ENCODE results near the gene KCNK17.
A peak's percentile ranks its signal among the peaks of the same experiment; 100 is the strongest.

Gene KCNK17

GRCh38 chr6:39276379-39276995 lies 37.7 kb downstream of the KCNK17 start:
- Mint-ChIP-seq H3K9me3 (no peaks in the 10 kb centered on the region), H3K27ac (no peak overlapping the region), H3K4me1 (ENCODE audit: low read depth) (no peaks in the 10 kb centered on the region), H3K27me3 (peaks cover 8% of the 10 kb centered on the region), H3K4me3 (no peak overlapping the region), H3K36me3 (ENCODE audit: low read depth) (no peaks in the 10 kb centered on the region)
- no peak for DNase-seq

DNA sequence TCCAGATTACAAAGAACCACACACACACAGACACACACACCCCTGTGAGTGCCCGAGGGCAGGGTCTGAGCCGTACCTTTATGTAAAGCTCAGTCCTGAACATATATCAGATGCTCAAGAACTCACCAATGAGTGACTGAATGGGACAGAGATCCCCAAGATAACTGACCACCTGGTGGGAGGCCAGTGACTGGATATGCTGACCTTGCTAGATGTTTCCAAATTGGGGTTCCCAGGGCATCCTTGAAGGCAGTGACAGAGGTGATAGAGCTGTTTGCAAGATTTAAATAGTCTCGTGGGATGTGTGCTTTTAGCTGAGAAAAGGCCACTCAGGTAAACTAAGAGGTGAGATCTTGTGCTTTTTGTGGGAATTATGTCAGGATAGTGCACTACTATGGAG lies 39.3 kb downstream of the KCNK17 start:
- Mint-ChIP-seq H3K4me1 (ENCODE audit: low read depth) (no peaks in the 10 kb centered on the region), H3K9me3 (no peaks in the 10 kb centered on the region), H3K27me3 (peaks cover 2% of the 10 kb centered on the region), H3K4me3 (no peak overlapping the region), H3K27ac (no peak overlapping the region), H3K36me3 (ENCODE audit: low read depth) (no peaks in the 10 kb centered on the region)
- DNase-seq: no peak

GRCh38 chr6:39274471-39274870 lies 39.7 kb downstream of the KCNK17 start:
- no peaks in the 10 kb centered on the region for H3K36me3 Mint-ChIP-seq (ENCODE audit: low read depth)
- peaks cover 2% of the 10 kb centered on the region for H3K27me3 Mint-ChIP-seq
- H3K4me3 Mint-ChIP-seq: no peak overlapping the region
- no peak for DNase-seq
- H3K9me3 Mint-ChIP-seq: no peaks in the 10 kb centered on the region
- H3K4me1 Mint-ChIP-seq (ENCODE audit: low read depth): no peaks in the 10 kb centered on the region
- no peak overlapping the region for H3K27ac Mint-ChIP-seq

DNA sequence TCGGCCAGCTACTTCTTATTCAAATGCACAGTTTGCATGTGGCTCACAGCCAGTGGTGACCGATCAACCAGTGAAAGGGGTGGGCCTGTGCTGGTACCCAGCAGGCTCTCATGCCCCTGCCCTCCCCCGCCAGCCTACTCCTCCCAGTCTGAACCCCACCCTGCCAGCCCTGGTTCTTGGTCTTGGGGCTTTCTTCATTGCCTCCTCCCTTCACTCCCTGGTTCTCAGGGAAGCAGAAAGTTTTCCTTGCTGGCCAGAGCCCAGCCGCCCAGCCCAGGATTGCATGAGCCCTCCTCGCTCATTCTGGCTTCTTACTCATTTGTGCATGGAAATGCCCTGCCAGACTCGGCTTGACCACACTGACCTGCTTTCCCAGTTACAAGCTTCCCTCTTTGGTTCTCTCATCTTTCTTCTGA lies 40.8 kb downstream of the KCNK17 start:
- Mint-ChIP-seq H3K4me1 (ENCODE audit: low read depth) (no peaks in the 10 kb centered on the region), H3K4me3 (no peak overlapping the region), H3K9me3 (no peaks in the 10 kb centered on the region), H3K27me3 (peaks cover 2% of the 10 kb centered on the region), H3K27ac (no peak overlapping the region), H3K36me3 (ENCODE audit: low read depth) (no peaks in the 10 kb centered on the region)
- no peak for DNase-seq

GRCh38 chr6:39269961-39270360 lies 44.3 kb downstream of the KCNK17 start:
- Mint-ChIP-seq H3K27ac (no peak overlapping the region), H3K27me3 (peaks cover 5% of the 10 kb centered on the region), H3K9me3 (no peaks in the 10 kb centered on the region), H3K4me1 (ENCODE audit: low read depth) (peaks cover 8% of the 10 kb centered on the region), H3K36me3 (ENCODE audit: low read depth) (no peaks in the 10 kb centered on the region), H3K4me3 (no peak overlapping the region)
- no peak for DNase-seq

GRCh38 chr6:39268721-39269120 lies 45.5 kb downstream of the KCNK17 start:
- Mint-ChIP-seq H3K36me3 (ENCODE audit: low read depth) (no peaks in the 10 kb centered on the region), H3K9me3 (no peaks in the 10 kb centered on the region), H3K4me1 (ENCODE audit: low read depth) (peaks cover 14% of the 10 kb centered on the region), H3K27ac (no peak overlapping the region), H3K4me3 (no peak overlapping the region), H3K27me3 (peaks cover 4% of the 10 kb centered on the region)
- no peak for DNase-seq

DNA sequence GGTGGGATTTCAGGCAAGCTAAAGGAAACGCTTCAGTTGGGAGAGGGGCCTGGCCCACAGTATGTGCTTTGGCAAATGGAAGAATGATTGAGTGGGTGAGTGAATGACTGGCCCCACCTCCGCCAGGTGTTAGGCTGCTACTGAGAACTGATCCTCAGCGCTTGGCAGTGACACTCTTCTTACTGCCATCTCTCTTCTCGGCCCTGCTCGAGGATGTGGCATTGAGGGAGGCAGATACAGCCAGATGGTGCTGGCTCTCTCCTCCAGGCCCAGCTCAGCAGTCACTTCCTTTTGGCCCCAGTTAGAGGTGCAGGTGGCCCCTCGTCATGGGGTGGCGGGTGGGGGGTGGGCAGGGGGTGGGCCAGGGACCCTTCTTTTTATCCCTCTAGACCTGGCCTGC lies 46.0 kb downstream of the KCNK17 start:
- no peak for DNase-seq
- Mint-ChIP-seq H3K27ac (no peak overlapping the region), H3K9me3 (no peaks in the 10 kb centered on the region), H3K36me3 (ENCODE audit: low read depth) (no peaks in the 10 kb centered on the region), H3K27me3 (peaks cover 3% of the 10 kb centered on the region), H3K4me3 (no peak overlapping the region), H3K4me1 (ENCODE audit: low read depth) (peaks cover 19% of the 10 kb centered on the region)

GRCh38 chr6:39266782-39267355 lies 47.4 kb downstream of the KCNK17 start:
- Mint-ChIP-seq H3K27me3 (peaks cover 7% of the 10 kb centered on the region), H3K4me3 (no peak overlapping the region), H3K9me3 (no peaks in the 10 kb centered on the region), H3K36me3 (ENCODE audit: low read depth) (no peaks in the 10 kb centered on the region), H3K27ac (no peak overlapping the region), H3K4me1 (ENCODE audit: low read depth) (peaks cover 21% of the 10 kb centered on the region)
- no peak for DNase-seq

DNA sequence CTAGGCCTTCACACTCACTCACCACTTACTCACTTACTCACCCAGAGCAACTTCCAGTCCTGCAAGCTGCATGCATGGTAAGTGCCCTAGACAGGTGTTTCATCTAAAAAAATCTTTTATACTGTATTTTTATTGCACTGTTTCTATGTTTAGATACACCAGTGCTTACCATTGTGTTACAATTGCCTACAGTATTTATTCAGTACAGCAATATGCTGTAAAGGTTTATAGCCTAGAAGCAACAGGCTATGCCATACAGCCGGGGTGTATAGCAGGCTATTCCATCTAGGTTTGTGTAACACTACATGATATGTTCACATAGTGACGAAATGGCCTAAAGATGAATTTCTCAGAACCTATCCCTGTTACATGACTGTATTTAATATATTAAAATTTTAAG lies 47.8 kb downstream of the KCNK17 start:
- no peaks in the 10 kb centered on the region for H3K9me3 Mint-ChIP-seq
- DNase-seq: no peak
- peaks cover 21% of the 10 kb centered on the region for H3K4me1 Mint-ChIP-seq (ENCODE audit: low read depth)
- H3K27ac Mint-ChIP-seq: no peak overlapping the region
- no peak overlapping the region for H3K4me3 Mint-ChIP-seq
- H3K27me3 Mint-ChIP-seq: peaks cover 10% of the 10 kb centered on the region
- H3K36me3 Mint-ChIP-seq (ENCODE audit: low read depth): no peaks in the 10 kb centered on the region

GRCh38 chr6:39263303-39264037 lies 50.7 kb downstream of the KCNK17 start:
- peaks cover 21% of the 10 kb centered on the region for H3K4me1 Mint-ChIP-seq (ENCODE audit: low read depth)
- no peaks in the 10 kb centered on the region for H3K36me3 Mint-ChIP-seq (ENCODE audit: low read depth)
- peak overlapping the region; percentile 2 for H3K27ac Mint-ChIP-seq
- no peaks in the 10 kb centered on the region for H3K9me3 Mint-ChIP-seq
- H3K27me3 Mint-ChIP-seq: peaks cover 28% of the 10 kb centered on the region
- no peak overlapping the region for H3K4me3 Mint-ChIP-seq
- DNase-seq: no peak

DNA sequence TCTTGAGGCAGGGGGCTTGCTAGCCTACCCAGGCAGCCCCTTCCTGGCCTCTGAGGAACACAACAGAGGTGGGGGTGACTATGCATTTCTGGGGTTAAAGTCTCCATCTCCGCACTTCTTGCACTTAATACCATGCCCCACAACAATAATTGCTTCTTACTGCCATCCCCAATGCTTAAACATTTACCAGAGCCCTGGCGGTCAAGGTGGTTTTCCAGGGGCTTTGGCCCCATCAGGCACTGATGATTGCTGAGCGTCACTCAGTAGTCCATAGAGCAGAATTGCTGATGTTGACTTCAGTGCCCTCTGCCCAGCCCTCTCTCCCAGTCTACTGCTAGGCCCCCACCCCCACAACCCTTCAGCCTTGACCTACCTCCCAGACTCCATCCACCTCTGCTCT lies 52.5 kb downstream of the KCNK17 start:
- no peaks in the 10 kb centered on the region for H3K36me3 Mint-ChIP-seq (ENCODE audit: low read depth)
- DNase-seq: no peak
- H3K27ac Mint-ChIP-seq: no peak overlapping the region
- H3K27me3 Mint-ChIP-seq: peaks cover 29% of the 10 kb centered on the region
- H3K4me1 Mint-ChIP-seq (ENCODE audit: low read depth): peaks cover 15% of the 10 kb centered on the region
- no peaks in the 10 kb centered on the region for H3K9me3 Mint-ChIP-seq
- no peak overlapping the region for H3K4me3 Mint-ChIP-seq

- Mint-ChIP-seq H3K36me3 (ENCODE audit: low read depth) (no peaks in the 10 kb centered on the region), H3K4me3 (no peak overlapping the region), H3K27me3 (peaks cover 33% of the 10 kb centered on the region), H3K27ac (no peak overlapping the region), H3K9me3 (no peaks in the 10 kb centered on the region), H3K4me1 (ENCODE audit: low read depth) (peaks cover 17% of the 10 kb centered on the region)
- DNase-seq: no peak
Observed at GRCh38 chr6:39260953-39261352, 53.3 kb downstream of the KCNK17 start.

DNA sequence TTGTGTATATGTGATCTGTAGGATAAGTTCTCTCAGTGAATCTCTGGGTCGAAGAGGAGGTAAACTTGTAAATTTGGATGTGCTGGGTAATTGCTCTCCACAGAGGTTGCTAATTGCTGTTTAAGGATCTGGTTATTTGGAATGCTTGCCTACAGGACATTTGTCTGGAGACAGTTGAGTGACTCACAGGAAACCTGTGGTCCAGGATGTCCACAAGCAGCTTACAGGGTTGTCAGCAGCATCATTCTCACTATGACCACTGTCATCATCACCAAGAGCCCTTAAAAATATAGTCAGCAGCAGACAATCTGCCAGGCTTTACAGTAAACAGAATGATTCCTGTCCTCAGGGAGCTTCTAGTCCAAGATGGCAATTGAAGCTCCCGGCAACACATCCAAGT lies 53.8 kb downstream of the KCNK17 start:
- Mint-ChIP-seq H3K4me3 (no peak overlapping the region), H3K27ac (no peak overlapping the region), H3K36me3 (ENCODE audit: low read depth) (no peaks in the 10 kb centered on the region), H3K4me1 (ENCODE audit: low read depth) (peaks cover 17% of the 10 kb centered on the region), H3K9me3 (no peaks in the 10 kb centered on the region), H3K27me3 (peaks cover 33% of the 10 kb centered on the region)
- no peak for DNase-seq

DNA sequence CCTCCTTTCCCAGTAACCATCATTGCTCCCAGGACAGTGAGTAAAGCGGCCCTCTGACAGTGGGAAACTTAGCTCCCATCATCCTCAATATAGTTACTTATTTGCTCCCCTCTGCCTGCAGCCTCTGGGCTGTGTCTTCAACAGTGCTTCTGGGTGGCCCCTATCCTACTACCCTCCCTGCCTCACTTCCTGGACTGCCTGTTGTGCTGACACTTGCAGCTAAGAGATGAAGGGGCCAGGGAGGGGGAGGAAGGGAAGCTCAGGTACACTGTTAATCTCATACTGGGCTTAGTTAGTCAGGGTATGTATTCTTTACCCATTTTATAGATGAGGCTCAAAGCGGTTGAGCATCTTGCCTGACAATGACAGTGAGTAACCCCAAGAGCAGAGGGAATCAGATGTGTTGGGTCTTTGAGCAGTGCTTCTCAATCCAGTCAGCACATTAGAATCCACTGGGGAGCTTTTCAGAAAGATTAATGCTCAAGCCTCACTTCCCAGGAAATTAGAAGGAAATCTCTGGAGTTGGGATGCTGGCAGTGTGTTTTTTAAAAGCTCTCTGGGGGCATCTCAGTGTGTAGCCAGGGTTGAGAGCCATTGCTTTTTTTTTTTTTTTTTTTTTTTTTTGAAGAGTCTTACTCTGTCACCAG lies 57.8 kb downstream of the KCNK17 start:
- Mint-ChIP-seq H3K27ac (no peak overlapping the region), H3K9me3 (no peaks in the 10 kb centered on the region), H3K4me3 (no peak overlapping the region), H3K36me3 (ENCODE audit: low read depth) (no peaks in the 10 kb centered on the region), H3K27me3 (peaks cover 33% of the 10 kb centered on the region), H3K4me1 (ENCODE audit: low read depth) (peaks cover 10% of the 10 kb centered on the region)
- DNase-seq: no peak

GRCh38 chr6:39254999-39255535 lies 59.2 kb downstream of the KCNK17 start:
- no peak for DNase-seq
- Mint-ChIP-seq H3K4me1 (ENCODE audit: low read depth) (peaks cover 10% of the 10 kb centered on the region), H3K9me3 (no peaks in the 10 kb centered on the region), H3K27me3 (peaks cover 23% of the 10 kb centered on the region), H3K36me3 (ENCODE audit: low read depth) (no peaks in the 10 kb centered on the region), H3K27ac (peak overlapping the region; percentile 24), H3K4me3 (no peak overlapping the region)
